Esophagus muscularis mucosa (tissue), 4 donors: ENCODE measurements around the gene TESK2. TPM values are rescaled to one million over a fixed set of nuclear protein-coding genes. Genes with fewer than 3 reads are reported as not detected.
"Not testable (repeated sequence)": the region's sequence is repeated elsewhere in the genome, so short reads cannot be mapped to it uniquely, and the experiment has no call there.

Experiments used
- DNase-seq: peaks from one replicate; pipeline ENCODE4 v3.0.0-alpha.2; 2017; ENCODE audit errors: extremely low spot score
- H3K27ac ChIP-seq, 4 donors: fragments of 200-600 bp; sonication (generic); replicated peaks in 1 of 4; 1 replicate in 3 of 4; 2 replicates in 1 of 4; pipeline ENCODE4 v1.5.1; 2016 to 2019; ENCODE audit warnings: mild to moderate bottlenecking in 1 of 4
- H3K27me3 ChIP-seq, 4 donors: fragments of 200-600 bp; sonication (generic); one replicate each; pipeline versions ENCODE4 v1.5.1 to v1.6.0; 2016 to 2019
- H3K36me3 ChIP-seq, 4 donors: fragments of 200-600 bp; sonication (generic); one replicate each; pipeline ENCODE4 v1.5.1; 2016 to 2019
- H3K4me1 ChIP-seq, 4 donors: fragments of 200-600 bp; sonication (generic); one replicate each; pipeline ENCODE4 v1.5.1; 2016 to 2019
- H3K4me3 ChIP-seq, 4 donors: fragments of 200-600 bp; sonication (generic); 1 replicate in 2 of 4; 2 replicates in 2 of 4; pipeline ENCODE4 v1.5.1; 2016 to 2019; ENCODE audit warnings: mild to moderate bottlenecking in 4 of 4, moderate library complexity in 1 of 4
- H3K9me3 ChIP-seq, 4 donors: fragments of 200-600 bp; sonication (generic); 1 replicate in 3 of 4; 2 replicates in 1 of 4; pipeline ENCODE4 v1.5.1; 2016 to 2019
- CTCF ChIP-seq, 3 experiments: fragments of 200-600 bp in 2 of 3; fragments of 450-650 bp in 1 of 3; sonication (generic) in 2 of 3; IDR thresholded peaks; one replicate each; pipeline ENCODE4 v1.5.1; 2017 to 2019; ENCODE audit warnings: antibody characterized with exemption in 3 of 3, mild to moderate bottlenecking in 2 of 3, moderate library complexity in 1 of 3
- EP300 ChIP-seq: sonication (generic); formaldehyde crosslinking; IDR thresholded peaks from one replicate; pipeline ENCODE4 v1.6.1; 2017; ENCODE audit warnings: antibody characterized with exemption
- POLR2A ChIP-seq: fragments of 450-650 bp; IDR thresholded peaks from one replicate; pipeline ENCODE4 v1.6.1; 2017; ENCODE audit warnings: antibody characterized with exemption, moderate library complexity, mild to moderate bottlenecking, low read depth
- POLR2AphosphoS5 ChIP-seq, 2 donors: sonication (generic); formaldehyde crosslinking; IDR thresholded peaks; one replicate each; pipeline ENCODE4 v1.6.1; 2017; ENCODE audit warnings: antibody characterized with exemption in 2 of 2
- WGBS: methylation state at CpG from one replicate; pipeline ENCODE4 v1.1.5; 2018; 5-methylcytosine and 5-hydroxymethylcytosine counted together
- intact Hi-C: fragments of 100-400 bp; cut with DNase I; formaldehyde crosslinking; loops from one replicate; pipeline ENCODE4 v1.15.1; 2023
- total RNA-seq, 4 donors: library from RNA; depleted of rRNA; stranded (reverse); fragments of >200 nt; gene quantifications; one replicate each; pipeline versions ENCODE4 v1.1.0 to v1.2.1, GENCODE V29; 2016

The TESK2 gene
- total RNA-seq, 4 donors from 2014 or later = 3.3 to 6.5 (median 4.8) TPM

- Histone ChIP-seq H3K9me3 (no peaks in the 10 kb centered on the region), H3K27ac (no peak overlapping the region), H3K36me3 (no peaks in the 10 kb centered on the region), H3K27me3 (no peaks in the 10 kb centered on the region), H3K4me3 (no peak overlapping the region), H3K4me1 (no peaks in the 10 kb centered on the region)
- TF ChIP-seq EP300 (no peak), POLR2A (no peak), POLR2AphosphoS5 (IDR thresholded peaks at IDR 0.05) (no peak), CTCF (IDR thresholded peaks at IDR 0.05) (no peak)
- no peak for DNase-seq
- WGBS = 63% methylated on average over 2 of the region's 2 CpGs
- intact Hi-C loops = no loop called here
These were observed 20.6 kb downstream of the TESK2 start for GRCh38 chr1:45470306-45470798.

GRCh38 chr1:45467353-45467752 lies 23.6 kb downstream of the TESK2 start:
- intact Hi-C loops, H3K4me3 ChIP-seq, DNase-seq, H3K36me3 ChIP-seq, H3K27ac ChIP-seq, H3K27me3 ChIP-seq, H3K4me1 ChIP-seq, H3K9me3 ChIP-seq: not testable (repeated sequence)
- WGBS = 97% methylated on average over 9 of the region's 9 CpGs

- no peak for DNase-seq
- no peak overlapping the region for H3K4me3 ChIP-seq
- TF ChIP-seq POLR2AphosphoS5 (IDR thresholded peaks at IDR 0.05) (no peak), CTCF (IDR thresholded peaks at IDR 0.05) (no peak), POLR2A (no peak), EP300 (no peak)
- no peaks in the 10 kb centered on the region for H3K36me3 ChIP-seq
- no peak overlapping the region for H3K27ac ChIP-seq
- intact Hi-C loops = no loop called here
- no peaks in the 10 kb centered on the region for H3K9me3 ChIP-seq
- no peaks in the 10 kb centered on the region for H3K4me1 ChIP-seq
- H3K27me3 ChIP-seq = no peaks in the 10 kb centered on the region
These were observed 25.7 kb downstream of the TESK2 start for GRCh38 chr1:45465277-45465676.

- Histone ChIP-seq H3K27ac (no peak overlapping the region), H3K4me3 (no peak overlapping the region), H3K4me1 (no peaks in the 10 kb centered on the region), H3K9me3 (no peaks in the 10 kb centered on the region), H3K27me3 (no peaks in the 10 kb centered on the region), H3K36me3 (no peaks in the 10 kb centered on the region)
- TF ChIP-seq POLR2AphosphoS5 (IDR thresholded peaks at IDR 0.05) (no peak), CTCF (IDR thresholded peaks at IDR 0.05) (no peak), EP300 (no peak), POLR2A (no peak)
- no peak for DNase-seq
- WGBS = 100% methylated on average over 2 of the region's 2 CpGs
- intact Hi-C loops = no loop called here
These were observed 32.1 kb downstream of the TESK2 start for GRCh38 chr1:45458894-45459293.

GRCh38 chr1:45456531-45456930 lies 34.4 kb downstream of the TESK2 start:
- TF ChIP-seq POLR2A = no peak
- no peak for TF ChIP-seq EP300
- TF ChIP-seq CTCF (IDR thresholded peaks at IDR 0.05) = no peak
- no peak for TF ChIP-seq POLR2AphosphoS5 (IDR thresholded peaks at IDR 0.05)
- intact Hi-C loops = no loop called here

More at GRCh38 chr1:45456531-45456930, 34.4 kb downstream of the TESK2 start:
- no peaks in the 10 kb centered on the region for H3K36me3 ChIP-seq
- DNase-seq = no peak
- H3K27me3 ChIP-seq = no peaks in the 10 kb centered on the region
- no peak overlapping the region for H3K4me3 ChIP-seq
- no peaks in the 10 kb centered on the region for H3K4me1 ChIP-seq
- no peak overlapping the region for H3K27ac ChIP-seq
- no peaks in the 10 kb centered on the region for H3K9me3 ChIP-seq
